Smooth muscle cell of trachea (primary cell): ENCODE results near the gene SGCA. TPM values are rescaled to one million over a fixed set of nuclear protein-coding genes. Genes with fewer than 3 reads are reported as not detected.

Experiments used
- total RNA-seq: library from RNA; depleted of rRNA; stranded (reverse); fragments of >200 nt; gene quantifications from 2 replicates; pipeline ENCODE4 v1.2.1, GENCODE V29; 2014

SGCA gene
- 0.73 and 3.3 TPM in 2 replicates for total RNA-seq

DNA sequence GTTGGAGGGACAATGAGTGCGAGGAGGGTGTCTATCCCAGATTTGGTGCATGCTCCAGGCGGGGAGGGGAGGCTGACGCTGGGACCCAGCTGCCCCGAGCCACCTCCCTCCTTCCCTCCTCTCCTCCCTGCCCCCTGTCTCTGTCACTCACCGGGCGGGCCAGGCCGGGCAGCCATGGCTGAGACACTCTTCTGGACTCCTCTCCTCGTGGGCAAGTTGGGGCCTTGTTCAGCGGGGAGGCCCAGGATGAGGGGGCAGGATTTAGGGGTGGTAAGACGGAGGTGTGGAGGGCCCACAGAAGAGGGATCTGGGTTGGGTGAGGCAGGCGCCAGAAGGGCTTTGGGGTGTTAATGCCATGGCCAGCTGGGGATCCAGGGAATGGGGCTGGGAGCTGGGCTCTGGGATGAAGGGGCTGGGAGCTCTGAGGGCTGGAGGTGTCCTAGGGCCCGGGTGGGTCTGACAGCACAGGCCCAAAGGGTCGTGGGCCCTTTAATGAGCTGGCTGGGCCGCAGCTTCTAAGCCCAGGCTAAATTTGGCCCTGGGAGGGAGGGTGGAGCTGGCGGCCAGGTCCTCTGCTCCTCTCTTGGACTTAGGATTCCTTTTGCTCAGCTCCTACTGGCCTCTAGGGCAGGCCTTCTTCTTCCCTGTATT, at the start of gene SGCA:
TSS of gene SGCA (plus strand) at position 139 of the 651 bp plus-strand sequence. CDS start at position 175, 36 bp downstream.

DNA sequence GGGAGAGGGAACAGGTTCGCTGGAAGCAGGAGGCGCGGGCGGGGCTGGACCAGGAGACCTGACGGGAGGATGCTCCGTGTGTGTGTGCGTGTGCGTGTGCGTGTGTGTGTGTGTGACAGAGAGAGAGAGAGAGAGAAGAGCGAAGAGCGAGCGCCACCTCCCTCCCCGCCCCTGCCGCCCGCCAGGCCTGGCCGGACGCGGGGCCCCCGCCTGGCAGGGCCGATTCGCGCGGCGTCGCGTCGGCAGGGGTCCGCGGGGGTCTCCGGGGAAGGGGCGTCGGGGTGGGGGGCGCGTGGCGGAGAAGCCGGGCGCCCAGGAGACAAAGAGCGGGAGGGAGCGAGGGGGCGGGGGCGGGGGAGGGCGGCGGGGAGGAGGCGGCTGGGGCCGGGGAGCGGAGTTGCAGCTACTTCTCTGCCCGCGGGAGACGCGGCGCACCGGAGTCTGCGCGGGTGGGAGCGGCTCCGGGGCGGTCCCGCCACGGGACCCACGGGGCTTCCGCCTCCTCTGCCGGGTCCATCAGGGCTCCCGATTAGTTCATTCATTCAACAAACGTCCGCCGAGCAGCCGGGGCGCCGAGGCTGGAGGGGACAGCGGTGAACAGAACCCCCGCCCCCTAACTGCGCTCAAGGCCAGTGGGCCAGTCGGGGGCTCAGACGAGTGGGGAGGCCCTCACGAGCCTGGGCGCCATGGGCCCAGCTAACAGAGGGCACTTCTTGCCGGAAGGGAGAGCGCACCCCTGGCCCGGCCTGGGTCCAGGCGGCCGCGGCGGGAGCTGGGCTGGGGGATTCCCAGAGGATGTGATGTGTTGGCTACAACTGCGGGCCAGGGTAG, 35.9 kb upstream of the SGCA start, which contains the start of gene SAMD14:
TSS of gene SAMD14 (minus strand) at position 433 of the 831 bp plus-strand sequence. CDS start 5,201 bp downstream, outside the sequence.

DNA sequence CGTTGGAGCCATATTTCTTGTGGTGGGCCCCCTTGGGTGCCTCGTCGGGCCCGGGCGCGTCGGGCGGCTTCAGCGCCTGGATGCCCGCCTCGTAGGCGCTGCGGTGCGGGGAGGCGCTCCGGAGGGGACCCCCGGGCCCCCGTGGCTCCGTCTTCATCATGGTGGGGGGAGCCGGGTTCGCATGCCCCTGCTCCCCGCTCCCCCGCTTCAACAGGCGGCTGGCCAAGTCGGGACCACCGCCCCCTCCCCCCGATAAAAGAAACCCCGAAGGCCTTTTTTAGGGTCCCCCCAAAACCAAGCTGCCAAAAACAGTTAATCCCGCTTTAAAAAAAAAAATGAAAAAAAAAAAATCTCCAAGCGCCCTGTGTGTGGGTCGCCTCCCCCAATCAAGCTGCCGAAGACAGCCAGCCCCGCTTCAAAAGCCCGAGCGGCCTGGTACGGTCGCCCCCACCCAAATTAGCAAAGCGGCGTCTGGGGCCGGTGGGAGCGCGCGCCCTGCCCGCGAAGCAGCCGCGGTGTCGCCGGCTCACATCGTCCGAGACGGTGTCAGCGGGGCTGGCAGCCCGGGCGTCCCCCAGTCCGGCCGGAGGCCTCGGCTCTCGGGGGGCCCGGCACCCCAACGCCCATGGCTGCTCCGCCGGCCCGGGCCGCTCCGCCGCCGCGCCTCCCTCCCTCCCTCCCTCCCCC, 15.3 kb upstream of the SGCA start, which contains the start of gene PPP1R9B:
TSS of gene PPP1R9B (minus strand) at position 324 of the 687 bp plus-strand sequence. CDS start at position 160, 164 bp downstream.

DNA sequence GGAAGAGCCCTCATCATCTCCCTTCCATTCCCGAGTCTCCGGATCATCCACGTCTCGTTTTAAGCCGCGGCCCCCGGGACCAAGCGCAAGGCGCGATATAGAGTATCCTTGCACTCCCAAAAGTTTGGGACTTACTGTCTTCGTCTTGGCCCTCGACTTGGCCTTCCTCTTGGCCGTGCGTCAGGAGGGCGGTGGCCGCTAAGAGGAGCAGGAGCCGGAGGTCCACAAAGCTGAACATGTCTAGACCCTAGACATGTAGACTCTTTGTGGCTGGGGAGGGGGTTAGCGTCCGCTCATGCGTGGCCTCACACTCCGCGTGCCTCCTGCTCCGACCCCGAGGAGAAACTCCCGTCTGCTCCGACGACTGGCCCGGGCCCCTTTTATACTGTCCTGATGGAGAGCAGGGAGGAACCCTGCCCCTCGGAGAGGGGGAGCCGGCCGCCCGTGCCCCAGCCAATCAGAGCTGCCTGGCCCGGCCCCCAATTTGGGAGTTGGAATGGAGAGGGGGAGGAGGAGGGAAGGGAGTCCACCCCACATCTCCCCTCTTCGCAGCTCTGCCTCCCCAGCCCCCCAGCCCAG, 35.6 kb downstream of the SGCA start, which contains the start of gene COL1A1:
TSS of gene COL1A1 (minus strand) at position 356 of the 579 bp plus-strand sequence. CDS start at position 238, 118 bp downstream.

Other genes starting within 250 kb of the SGCA start
- not detected in 2 replicates for gene DLX4, start 196.8 kb upstream of the SGCA start, total RNA-seq
- not detected in 2 replicates for gene DLX3, start 170.8 kb upstream of the SGCA start, total RNA-seq
- 77.1 and 121 TPM in 2 replicates for gene ITGA3, start 109.9 kb upstream of the SGCA start, total RNA-seq
- 13.1 and 47.6 TPM in 2 replicates for gene PDK2, start 70.7 kb upstream of the SGCA start, total RNA-seq
- gene SAMD14, start 35.8 kb upstream of the SGCA start, total RNA-seq = 0.87 and 2.2 TPM in 2 replicates
- gene PPP1R9B, start 15.3 kb upstream of the SGCA start, total RNA-seq = 34.6 and 58.7 TPM in 2 replicates
- 1,022 and 2,022 TPM in 2 replicates for gene COL1A1, start 35.6 kb downstream of the SGCA start, total RNA-seq
- under 0.01 TPM in 2 replicates for gene TMEM92, start 108.5 kb downstream of the SGCA start, total RNA-seq
- 55.4 and 76.3 TPM in 2 replicates for gene XYLT2, start 180.1 kb downstream of the SGCA start, total RNA-seq
- 28.4 and 76.8 TPM in 2 replicates for gene MRPL27, start 207.2 kb downstream of the SGCA start, total RNA-seq
- 0.33 and 10.9 TPM in 2 replicates for gene EME1, start 207.2 kb downstream of the SGCA start, total RNA-seq
- 142 and 176 TPM in 2 replicates for gene LRRC59, start 231.5 kb downstream of the SGCA start, total RNA-seq